Natural killer cell (primary cell): ENCODE measurements around the gene CLDN14. TPM values are rescaled to one million over a fixed set of nuclear protein-coding genes. Genes with fewer than 3 reads are reported as not detected.

ENCODE experiments used
- ATAC-seq, 3 donors: fragments of 150-1000 bp in 2 of 3; fragments of 200-7000 bp in 1 of 3; cut with Tn5 transposase; 1 replicate in 1 of 3; 2 replicates in 2 of 3; pipeline ENCODE4 v1.10.0; 2021; ENCODE audit warnings: mild to moderate bottlenecking in 2 of 3, moderate library complexity in 2 of 3
- DNase-seq, 2 donors: peaks; one replicate each; pipeline versions ENCODE4 v3.0.0 to v3.0.0-alpha.2; 2013 to 2021; ENCODE audit warnings: mixed read lengths in 1 of 2
- H3K27ac ChIP-seq: one replicate; pipeline ENCODE4 v1.5.1; 2013; ENCODE audit warnings: mild to moderate bottlenecking, low read length
- H3K27me3 ChIP-seq: one replicate; pipeline ENCODE4 v1.6.1; 2013; ENCODE audit warnings: low read length; ENCODE audit not compliant: control insufficient read depth, insufficient read depth
- H3K36me3 ChIP-seq: one replicate; pipeline ENCODE4 v1.6.1; 2013; ENCODE audit warnings: low read length; ENCODE audit not compliant: control insufficient read depth, insufficient read depth
- H3K4me1 ChIP-seq: one replicate; pipeline ENCODE4 v1.6.1; 2013; ENCODE audit warnings: low read length; ENCODE audit not compliant: control insufficient read depth, insufficient read depth
- H3K4me3 ChIP-seq: one replicate; pipeline ENCODE4 v1.5.1; 2013; ENCODE audit warnings: low read length
- H3K9me3 ChIP-seq: one replicate; pipeline ENCODE4 v1.6.1; 2013; ENCODE audit warnings: low read length; ENCODE audit not compliant: control insufficient read depth, insufficient read depth
- H3K27ac Mint-ChIP-seq, 2 donors: one replicate each; pipeline ENCODE4 v1.8.0; 2022; ENCODE audit warnings: mild to moderate bottlenecking in 2 of 2, mixed read lengths in 2 of 2, moderate library complexity in 1 of 2
- H3K27me3 Mint-ChIP-seq, 2 donors: one replicate each; pipeline ENCODE4 v1.8.0; 2022; ENCODE audit warnings: low read depth in 2 of 2, mixed read lengths in 2 of 2
- H3K36me3 Mint-ChIP-seq: one replicate; pipeline ENCODE4 v1.8.0; 2022; ENCODE audit warnings: mixed read lengths
- H3K4me1 Mint-ChIP-seq, 2 donors: one replicate each; pipeline ENCODE4 v1.8.0; 2022; ENCODE audit warnings: mixed read lengths in 2 of 2
- H3K4me3 Mint-ChIP-seq: one replicate; pipeline ENCODE4 v1.8.0; 2022; ENCODE audit warnings: mild to moderate bottlenecking, moderate library complexity, mixed read lengths
- H3K9me3 Mint-ChIP-seq, 2 donors: one replicate each; pipeline ENCODE4 v1.8.0; 2022; ENCODE audit warnings: mixed read lengths in 2 of 2
- CTCF ChIP-seq: fragments of 200-600 bp; IDR thresholded peaks from one replicate; pipeline ENCODE4 v1.8.0; 2022; ENCODE audit warnings: antibody characterized with exemption
- WGBS: methylation state at CpG from one replicate; pipeline ENCODE4 v1.1.7; 2013; ENCODE audit warnings: missing lambda C conversion rate; ENCODE audit not compliant: insufficient coverage; 5-methylcytosine and 5-hydroxymethylcytosine counted together
- intact Hi-C: fragments of 100-400 bp; cut with micrococcal nuclease; formaldehyde crosslinking; loops from one replicate; pipeline ENCODE4 v1.14.2; 2022
- total RNA-seq, 4 donors: library from RNA; stranded (reverse); fragments of 120-200 nt in 1 of 4; gene quantifications; one replicate each; pipeline versions ENCODE4 v1.2.3 to v1.2.4, GENCODE V29; 2013 to 2022

The CLDN14 gene
- total RNA-seq, 3 donors from 2014 or later (not counting 1 experiment from before 2014, with no cell fraction given): not detected

DNA sequence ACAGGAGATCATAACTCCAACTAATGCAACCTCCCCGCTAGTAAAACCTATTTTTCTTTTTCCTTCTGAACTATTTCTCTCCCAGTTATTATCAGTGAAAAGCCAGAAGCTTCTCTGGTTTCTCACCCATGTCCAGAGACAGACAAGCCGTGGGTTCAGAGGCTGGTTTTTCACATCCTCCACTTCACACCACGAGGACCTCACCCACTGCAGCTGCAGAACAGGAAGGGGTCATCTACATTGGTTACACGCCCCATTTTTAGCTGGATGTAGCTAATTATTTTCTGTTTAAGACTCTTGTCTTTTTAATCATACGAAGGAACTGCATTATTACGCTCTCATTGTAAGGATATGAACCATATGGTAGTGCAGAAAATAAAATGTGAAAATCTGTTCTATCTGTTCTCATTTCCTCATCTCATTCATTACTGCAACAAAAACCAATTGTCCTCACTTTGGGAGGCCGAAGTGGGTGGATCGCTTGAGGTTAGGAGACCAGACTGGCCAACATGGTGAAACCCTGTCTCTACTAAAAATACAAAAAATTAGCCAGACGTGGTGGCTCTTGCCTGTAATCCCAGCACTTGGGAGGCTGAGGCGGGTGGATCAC is 39.1 kb upstream of the CLDN14 start:
- H3K4me3 ChIP-seq: no peak overlapping the region
- H3K27me3 Mint-ChIP-seq: peaks cover 0 to 4% of the 10 kb centered on the region in 2 donors
- H3K4me3 Mint-ChIP-seq: peak overlapping the region; percentile 81
- DNase-seq (no peak), ATAC-seq (peak in 2 of 3 donors; percentile 53 to 88)
- 37% methylated on average over 8 of the region's 10 CpGs for WGBS
- peaks cover 3% of the 10 kb centered on the region for H3K9me3 ChIP-seq
- peaks cover 32 to 41% of the 10 kb centered on the region in 2 donors for H3K4me1 Mint-ChIP-seq
- H3K27ac ChIP-seq: no peak overlapping the region
- H3K36me3 Mint-ChIP-seq: no peaks in the 10 kb centered on the region
- no peak for TF ChIP-seq CTCF
- H3K27ac Mint-ChIP-seq: peak overlapping the region; percentile 19 to 62
- intact Hi-C loops: no loop called here
- H3K9me3 Mint-ChIP-seq: no peaks in the 10 kb centered on the region
- H3K36me3 ChIP-seq: no peaks in the 10 kb centered on the region
- H3K27me3 ChIP-seq: no peaks in the 10 kb centered on the region
- peaks cover 25% of the 10 kb centered on the region for H3K4me1 ChIP-seq

- ATAC-seq (no peak), DNase-seq (no peak)
- Mint-ChIP-seq H3K27ac (no peak overlapping the region), H3K27me3 (peaks cover 0 to 4% of the 10 kb centered on the region in 2 donors), H3K4me1 (peaks cover 35 to 43% of the 10 kb centered on the region in 2 donors), H3K36me3 (no peaks in the 10 kb centered on the region), H3K4me3 (peak overlapping the region; percentile 28), H3K9me3 (no peaks in the 10 kb centered on the region)
- H3K36me3 ChIP-seq: no peaks in the 10 kb centered on the region
- WGBS: 94% methylated on average over 6 of the region's 6 CpGs
- no peak for TF ChIP-seq CTCF
- H3K27ac ChIP-seq: no peak overlapping the region
- intact Hi-C loops: no loop called here
- peaks cover 25% of the 10 kb centered on the region for H3K4me1 ChIP-seq
- no peaks in the 10 kb centered on the region for H3K27me3 ChIP-seq
- no peak overlapping the region for H3K4me3 ChIP-seq
- H3K9me3 ChIP-seq: peaks cover 3% of the 10 kb centered on the region
Measured at GRCh38 chr21:36517366-36518075, 37.6 kb upstream of the CLDN14 start.

DNA sequence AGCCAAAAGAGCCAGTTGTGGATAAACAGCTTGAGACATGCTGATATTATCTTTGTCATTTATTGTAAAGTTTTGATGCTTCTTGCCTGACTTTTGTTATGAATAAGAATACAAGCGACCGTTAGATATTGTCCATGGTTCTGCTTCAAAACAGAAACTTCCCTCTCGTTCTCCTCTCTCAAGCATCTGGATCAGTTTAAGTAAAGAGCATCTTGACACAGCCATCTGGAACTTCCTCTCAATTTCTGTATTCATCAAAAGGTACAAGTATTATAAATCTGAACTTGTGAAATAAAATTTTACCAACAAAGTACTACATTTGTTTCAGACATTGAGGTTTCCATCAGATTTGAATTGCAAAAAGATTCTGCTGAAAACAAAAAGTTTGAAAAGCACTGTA is 36.4 kb upstream of the CLDN14 start:
- 82% methylated on average over 3 of the region's 3 CpGs for WGBS
- intact Hi-C loops: no loop called here
- no peak overlapping the region for H3K27ac Mint-ChIP-seq
- ATAC-seq (no peak), DNase-seq (no peak)
- no peaks in the 10 kb centered on the region for H3K36me3 ChIP-seq
- H3K9me3 ChIP-seq: peaks cover 3% of the 10 kb centered on the region
- H3K27me3 ChIP-seq: no peaks in the 10 kb centered on the region
- no peak overlapping the region for H3K4me3 Mint-ChIP-seq
- no peak overlapping the region for H3K4me3 ChIP-seq
- H3K4me1 Mint-ChIP-seq: peaks cover 47 to 55% of the 10 kb centered on the region in 2 donors
- H3K36me3 Mint-ChIP-seq: no peaks in the 10 kb centered on the region
- H3K27ac ChIP-seq: no peak overlapping the region
- peaks cover 0 to 4% of the 10 kb centered on the region in 2 donors for H3K27me3 Mint-ChIP-seq
- TF ChIP-seq CTCF: no peak
- peaks cover 33% of the 10 kb centered on the region for H3K4me1 ChIP-seq
- no peaks in the 10 kb centered on the region for H3K9me3 Mint-ChIP-seq
